Stimulated activated CD8-positive, alpha-beta memory T cell treated with anti-CD3 and anti-CD28 coated beads, Interleukin-12 subunit alpha, Interleukin-12 subunit beta, amount 100 ng/mL, for 4 hours (primary cell): Measurements from ENCODE around the gene MACF1.
A peak's percentile ranks its signal among the peaks of the same experiment; 100 is the strongest.
"Not testable (repeated sequence)": the region's sequence is repeated elsewhere in the genome, so short reads cannot be mapped to it uniquely, and the experiment has no call there.

Source experiments
- DNase-seq: peaks from one replicate; pipeline ENCODE4 v3.0.0-alpha.2; 2020; ENCODE audit warnings: low read depth

Gene MACF1

GRCh38 chr1:39517936-39518335, 313.4 kb downstream of the MACF1 start:
- DNase-seq = not testable (repeated sequence)

- DNase-seq = not testable (repeated sequence)
These were observed 314.9 kb downstream of the MACF1 start for GRCh38 chr1:39519376-39519775.

GRCh38 chr1:39522221-39522620, 317.7 kb downstream of the MACF1 start:
- not testable (repeated sequence) for DNase-seq

- no peak for DNase-seq
These were observed 318.4 kb downstream of the MACF1 start for GRCh38 chr1:39522661-39523567.

GRCh38 chr1:39524171-39524570, 319.7 kb downstream of the MACF1 start:
- DNase-seq = no peak

- DNase-seq = no peak
These were observed 320.3 kb downstream of the MACF1 start for GRCh38 chr1:39524591-39525365.

- peak; percentile 19 for DNase-seq
These were observed 321.1 kb downstream of the MACF1 start for GRCh38 chr1:39525366-39526165.

- no peak for DNase-seq
These were observed 322.1 kb downstream of the MACF1 start for GRCh38 chr1:39526466-39527189.

GRCh38 chr1:39527190-39527579, 322.7 kb downstream of the MACF1 start:
- not testable (repeated sequence) for DNase-seq

- DNase-seq = no peak
These were observed 323.6 kb downstream of the MACF1 start for GRCh38 chr1:39528082-39528481.

GRCh38 chr1:39529901-39530535, 325.5 kb downstream of the MACF1 start:
- no peak for DNase-seq

GRCh38 chr1:39531526-39531925, 327.0 kb downstream of the MACF1 start:
- no peak for DNase-seq

- no peak for DNase-seq
These were observed 328.9 kb downstream of the MACF1 start for GRCh38 chr1:39533442-39533841.
